HL-60/S4 treated with retinoic acid at 250 ng/mL for 4 days and 3 days (cell line): ENCODE measurements around the gene TPD52L1.

Source experiments
- in situ Hi-C: fragments of 300-500 bp; cut with MboI; formaldehyde crosslinking; loops from 2 replicates; pipeline ENCODE4 v1.7.0; 2022; ENCODE audit warnings: low sequenced_read_pairs

The TPD52L1 gene

DNA sequence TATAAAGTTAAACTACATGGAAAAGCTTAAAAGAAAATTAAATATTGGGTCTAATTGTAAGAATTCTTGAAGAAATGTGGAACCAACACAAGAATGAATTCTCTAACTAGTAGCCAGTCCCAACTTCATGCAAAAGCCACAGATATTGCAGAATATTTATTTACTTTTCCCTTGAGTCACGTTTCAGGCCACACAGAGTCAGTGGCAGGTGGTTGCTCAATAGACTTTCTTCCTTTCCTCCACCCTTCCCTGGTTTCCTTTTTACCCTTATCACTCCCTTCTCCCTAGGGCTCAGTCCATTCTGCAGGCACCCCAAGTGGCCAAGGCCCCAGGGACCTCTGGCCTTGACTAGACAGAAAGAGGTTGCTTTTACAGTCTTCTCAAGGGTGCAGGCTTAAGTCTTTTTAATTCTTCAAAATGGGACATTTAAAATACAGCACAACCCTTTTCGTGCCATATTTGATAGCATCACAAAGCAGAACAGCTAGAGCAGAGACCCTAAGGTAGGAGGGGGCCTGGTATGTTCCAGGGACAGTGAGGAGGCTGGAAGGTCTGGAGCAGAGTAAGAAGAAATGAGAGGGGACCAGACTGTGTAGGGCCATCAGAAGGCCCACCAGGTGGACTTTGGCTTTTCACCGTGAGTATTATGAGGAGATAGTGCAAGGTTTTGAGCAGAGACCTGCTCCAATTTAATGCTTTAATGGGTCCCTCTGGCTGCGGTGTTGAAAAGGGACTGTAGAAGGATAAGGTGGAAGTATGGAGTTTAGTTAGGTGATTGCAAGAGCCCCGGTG is 83.2 kb downstream of the TPD52L1 start:
- in situ Hi-C loops: no loop called here

DNA sequence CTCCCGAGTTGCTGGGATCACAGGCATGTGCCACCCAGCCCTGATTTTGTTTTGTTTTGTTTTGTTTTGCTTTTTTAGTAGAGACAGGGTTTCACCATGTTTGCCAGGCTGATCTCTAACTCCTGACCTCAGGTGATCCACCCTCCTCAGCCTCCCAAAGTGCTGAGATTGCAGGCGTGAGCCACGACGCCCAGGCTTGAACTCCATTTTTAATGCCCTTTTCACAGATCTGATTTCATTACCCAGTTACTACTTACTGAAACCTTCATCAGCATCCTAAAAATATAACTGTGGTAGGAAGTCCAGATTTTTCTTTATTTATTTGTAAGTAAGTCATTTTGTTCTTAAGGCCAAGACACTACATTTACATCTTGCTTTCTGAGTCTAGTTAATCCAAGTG is 84.2 kb downstream of the TPD52L1 start:
- in situ Hi-C loops: no loop called here

DNA sequence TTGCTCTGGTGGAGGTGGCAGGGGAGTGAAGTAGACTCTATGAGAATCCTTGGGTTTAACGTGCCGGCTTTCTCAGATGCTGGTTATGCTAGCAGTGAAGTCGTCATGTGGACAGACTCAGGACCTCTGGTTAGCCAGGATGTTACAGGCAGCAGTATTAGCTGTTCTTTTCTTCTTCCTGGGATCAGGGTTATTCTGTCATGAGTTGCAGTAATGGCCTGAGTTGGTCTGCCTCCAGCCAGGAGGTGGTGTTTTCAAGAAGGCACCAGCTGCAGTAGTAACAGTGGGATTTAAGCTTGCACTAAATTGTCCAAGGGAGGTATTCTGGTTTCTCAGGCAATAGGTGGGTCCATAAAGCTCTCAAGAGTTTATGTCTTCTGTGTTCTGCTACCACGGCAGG is 91.5 kb downstream of the TPD52L1 start:
- in situ Hi-C loops: no loop called here

DNA sequence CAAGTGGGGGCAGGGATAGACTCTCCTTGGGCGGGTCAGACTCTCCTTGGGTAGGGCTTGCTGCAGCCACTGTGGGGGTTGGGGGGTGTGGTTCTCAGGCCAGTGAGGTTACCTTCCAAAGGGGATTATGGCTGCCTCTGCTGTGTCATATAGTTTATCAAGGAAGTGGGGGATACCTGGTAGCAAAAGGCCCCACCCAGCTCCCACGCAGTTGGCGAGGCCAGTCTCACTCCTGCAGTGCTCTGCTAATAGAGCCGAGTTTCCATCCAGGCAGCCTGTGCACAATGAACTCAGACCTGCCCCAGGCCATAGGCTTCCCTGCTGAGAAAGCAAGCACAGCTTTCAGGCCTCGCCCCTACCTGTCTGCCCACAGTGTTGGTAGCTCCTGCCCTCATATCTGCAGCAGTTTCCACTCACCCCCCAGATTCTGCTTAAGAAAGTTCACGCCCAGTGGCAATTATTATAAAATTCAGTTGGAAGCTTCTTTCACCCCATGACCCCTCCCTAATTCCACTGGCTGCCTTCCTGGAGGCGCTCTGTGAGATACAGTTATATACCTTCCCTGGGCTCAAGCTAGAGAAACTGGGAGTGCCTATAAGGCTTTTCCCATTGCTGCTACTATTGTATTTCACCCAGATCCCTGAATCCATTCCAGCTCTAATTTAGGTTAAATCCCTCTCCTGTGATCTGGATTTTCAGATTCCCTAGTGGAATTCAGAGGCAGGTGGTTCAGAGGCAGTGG is 92.1 kb downstream of the TPD52L1 start:
- in situ Hi-C loops: no loop called here

DNA sequence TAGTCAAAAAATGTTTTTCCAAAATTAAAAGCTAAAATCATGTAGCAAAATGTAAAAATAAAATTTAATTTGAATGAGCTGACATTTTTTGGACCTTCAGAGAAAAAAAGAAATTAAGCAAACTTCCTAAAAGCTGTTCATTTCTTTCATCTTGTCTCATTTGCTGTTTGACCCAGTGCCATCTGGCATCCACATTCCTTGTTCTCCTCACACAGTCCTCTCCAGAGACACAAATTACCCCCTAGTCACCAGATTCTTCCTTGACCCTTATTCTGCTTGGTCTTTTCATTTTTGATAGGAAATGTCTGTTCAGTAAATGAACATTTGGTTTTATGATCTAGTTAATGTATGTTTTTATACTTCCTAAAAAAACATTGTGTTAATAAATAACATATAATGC is 93.0 kb downstream of the TPD52L1 start:
- in situ Hi-C loops: no loop called here

DNA sequence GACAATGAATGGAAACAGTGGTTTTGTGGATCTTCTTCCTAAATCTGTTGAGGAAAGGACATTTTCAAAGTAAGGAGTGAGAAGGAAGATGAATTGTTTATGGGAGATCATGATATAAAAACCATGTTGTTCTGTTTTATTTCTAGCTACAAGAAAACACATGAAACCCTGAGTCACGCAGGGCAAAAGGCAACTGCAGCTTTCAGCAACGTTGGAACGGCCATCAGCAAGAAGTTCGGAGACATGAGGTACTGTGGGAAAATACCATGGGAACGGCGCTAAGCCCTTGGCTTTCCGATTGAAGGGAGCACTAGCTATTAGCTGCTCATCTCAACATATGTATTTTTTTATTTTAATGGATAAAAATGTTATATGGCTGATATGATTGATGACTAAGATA is 94.6 kb downstream of the TPD52L1 start:
- in situ Hi-C loops: no loop called here

DNA sequence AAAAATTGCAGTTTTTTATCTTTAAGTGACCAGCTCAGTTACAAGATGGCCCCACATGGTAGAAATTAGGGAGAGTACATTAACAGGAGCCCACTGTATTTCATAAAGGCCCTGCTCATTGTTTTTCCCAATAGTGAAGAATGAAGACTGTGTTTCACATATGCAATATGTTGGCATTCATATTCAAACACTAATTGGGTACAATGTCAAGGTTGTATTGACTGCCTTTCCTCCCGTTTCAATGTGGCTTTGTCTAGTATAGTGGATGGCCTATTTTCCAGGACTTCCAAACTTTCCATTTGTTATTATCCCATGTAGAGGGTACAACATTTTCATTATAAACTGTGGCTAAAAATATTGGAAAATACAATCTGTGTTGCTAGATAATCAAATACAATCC is 96.9 kb downstream of the TPD52L1 start:
- in situ Hi-C loops: no loop called here

DNA sequence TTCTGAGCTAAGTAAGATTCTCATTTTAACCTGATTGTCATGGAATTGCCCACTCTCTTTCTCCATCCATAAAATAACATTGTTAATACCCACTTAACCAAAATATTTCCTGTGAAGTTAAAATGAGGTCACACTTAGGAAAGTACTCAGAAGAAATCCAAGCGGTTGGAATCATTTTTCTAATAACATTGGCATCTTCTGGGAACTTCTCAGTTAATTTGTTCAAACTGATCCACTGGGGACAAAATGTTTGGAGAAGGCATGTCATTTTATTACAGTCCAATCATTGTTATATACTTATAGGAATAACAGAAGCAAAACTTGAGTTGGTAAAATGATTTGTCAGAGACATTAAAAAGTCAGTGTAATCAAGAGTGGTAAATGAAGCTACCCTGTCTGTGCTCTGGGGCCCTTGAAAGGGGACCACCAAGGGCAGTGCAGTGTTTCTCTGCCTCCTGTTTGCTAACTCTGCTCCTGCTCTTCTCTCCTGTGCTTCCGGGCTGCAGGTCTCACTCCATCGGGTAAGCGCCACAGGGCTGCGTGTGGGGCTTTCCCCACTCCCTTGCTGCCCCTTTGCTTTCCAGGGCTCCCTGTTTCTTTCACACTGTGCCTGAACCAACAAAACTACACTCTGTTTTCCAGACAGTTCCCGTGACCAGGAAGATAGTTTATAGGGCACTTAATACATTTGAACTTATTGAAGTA is 98.1 kb downstream of the TPD52L1 start:
- in situ Hi-C loops: no loop called here

DNA sequence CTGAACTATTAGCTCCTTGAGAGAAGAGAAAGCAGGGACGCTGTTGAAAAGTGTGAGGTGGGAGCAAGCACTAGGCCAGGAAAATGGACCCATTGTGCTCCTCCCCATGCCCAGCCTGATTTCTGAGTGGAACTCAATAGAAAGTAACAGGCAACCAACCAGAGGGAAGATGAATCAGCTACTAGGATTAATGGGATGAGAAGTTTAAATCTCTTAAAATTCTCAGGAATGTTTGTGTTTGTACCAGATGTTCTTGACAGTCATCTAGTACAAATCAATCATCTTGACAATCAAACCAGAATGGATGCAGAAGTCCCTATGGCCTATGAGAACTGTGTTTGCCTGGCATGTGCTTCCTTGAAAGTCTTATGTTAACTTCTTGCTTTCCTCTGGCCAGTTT is 99.3 kb downstream of the TPD52L1 start:
- in situ Hi-C loops: no loop called here

DNA sequence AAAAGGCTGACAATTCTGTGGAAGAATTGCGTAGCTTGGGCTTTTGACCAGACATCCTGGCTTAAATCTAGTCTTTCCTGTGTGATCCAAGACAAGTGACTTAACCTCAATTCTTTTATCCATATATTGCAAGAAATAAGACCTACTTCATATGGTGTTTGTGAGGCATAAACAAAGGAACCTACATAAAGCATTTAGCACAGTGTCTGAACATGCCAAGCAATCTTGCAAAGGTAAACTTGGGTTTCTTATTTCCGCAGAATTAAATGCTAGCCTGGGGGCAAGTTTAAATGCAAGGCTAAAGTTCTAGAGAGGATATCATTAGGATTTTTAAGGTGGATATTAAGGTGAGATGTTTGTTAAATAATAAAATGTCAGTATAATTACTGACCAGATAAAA is 100.3 kb downstream of the TPD52L1 start:
- in situ Hi-C loops: no loop called here

DNA sequence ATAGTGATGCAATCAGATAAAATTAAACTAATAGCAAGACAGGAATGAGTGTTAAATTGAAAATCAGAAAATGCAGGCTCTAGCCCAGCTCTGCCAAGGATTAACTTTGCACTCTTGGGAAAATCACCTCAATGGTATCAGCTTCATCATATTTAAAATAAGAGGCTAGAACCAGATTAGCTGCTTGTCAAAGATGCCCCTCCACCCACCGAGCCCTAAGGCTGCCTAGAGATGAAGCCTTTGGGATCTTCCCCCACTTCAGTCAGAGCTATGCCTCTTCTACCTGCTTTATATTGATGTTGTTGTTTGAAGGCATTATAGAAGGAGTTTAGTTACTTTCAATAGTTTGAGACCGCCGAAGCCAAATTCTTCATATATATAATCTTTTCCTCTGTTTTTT is 100.7 kb downstream of the TPD52L1 start:
- in situ Hi-C loops: no loop called here

DNA sequence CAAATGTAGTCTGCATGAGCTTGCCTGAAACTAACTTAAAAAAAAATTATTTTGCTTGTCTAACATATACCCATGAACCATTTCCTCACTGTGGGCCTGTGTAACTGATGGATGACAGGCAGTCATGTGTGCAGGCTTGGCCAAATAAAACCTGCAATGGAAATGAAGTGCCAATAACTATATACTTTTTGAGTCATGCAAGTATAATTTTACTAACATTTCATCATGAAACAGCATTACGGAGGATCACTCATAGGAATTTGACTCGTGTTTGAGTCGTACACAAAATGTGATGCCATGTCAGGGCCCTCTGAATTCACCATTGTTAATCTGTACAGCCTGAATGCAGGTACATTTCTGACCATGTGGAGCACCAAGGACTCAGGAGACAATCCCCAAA is 101.6 kb downstream of the TPD52L1 start:
- in situ Hi-C loops: no loop called here

DNA sequence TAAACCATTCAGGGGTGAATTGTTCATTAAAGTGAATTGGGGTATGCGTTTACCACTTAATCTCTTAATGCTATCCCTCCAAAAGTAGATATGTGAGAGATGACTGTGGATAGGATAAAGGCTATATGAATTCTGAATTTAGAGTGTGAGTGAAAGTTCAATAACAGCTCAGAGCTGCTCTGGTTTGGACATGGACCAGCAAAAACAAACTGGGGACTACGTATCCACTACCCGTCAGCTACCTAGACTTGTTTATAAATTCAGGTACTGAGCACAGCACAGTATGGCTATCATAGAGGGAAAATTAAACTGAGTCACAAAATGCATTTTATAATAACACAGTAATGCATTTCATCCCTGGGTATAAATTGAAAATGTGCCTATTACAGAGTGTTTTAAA is 103.8 kb downstream of the TPD52L1 start:
- in situ Hi-C loops: no loop called here

DNA sequence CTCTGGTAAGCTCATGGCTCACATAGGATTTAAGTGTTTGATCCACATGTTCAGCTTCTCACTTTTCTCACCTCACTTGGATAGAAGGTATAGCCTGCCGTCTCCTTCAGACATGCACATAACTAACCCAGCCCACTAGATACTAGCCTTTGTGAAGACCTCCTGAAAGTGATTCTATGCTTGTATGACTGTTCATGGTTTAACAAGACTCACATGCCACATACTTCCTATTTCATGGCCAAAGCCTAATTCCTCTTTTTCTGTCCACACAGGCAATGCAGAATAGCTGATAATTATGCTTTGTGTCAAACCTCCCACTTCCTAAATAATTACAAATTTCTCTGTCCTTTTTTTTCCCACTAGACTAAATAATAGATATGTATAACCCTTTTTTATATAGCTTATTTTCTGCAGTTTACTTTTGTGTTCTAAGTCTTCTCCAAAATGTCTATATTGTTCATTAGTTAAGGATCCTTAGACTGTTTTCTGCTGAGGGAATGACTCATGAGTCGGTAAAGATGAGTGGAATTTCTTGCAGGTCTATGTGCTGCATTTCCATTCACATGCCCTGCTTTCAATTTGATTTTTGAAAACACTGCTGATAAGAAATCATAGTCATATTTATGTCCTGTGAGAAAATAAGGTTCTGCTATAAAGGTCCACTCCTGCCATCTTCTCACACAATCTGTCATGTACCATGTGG is 105.2 kb downstream of the TPD52L1 start:
- in situ Hi-C loops: no loop called here

DNA sequence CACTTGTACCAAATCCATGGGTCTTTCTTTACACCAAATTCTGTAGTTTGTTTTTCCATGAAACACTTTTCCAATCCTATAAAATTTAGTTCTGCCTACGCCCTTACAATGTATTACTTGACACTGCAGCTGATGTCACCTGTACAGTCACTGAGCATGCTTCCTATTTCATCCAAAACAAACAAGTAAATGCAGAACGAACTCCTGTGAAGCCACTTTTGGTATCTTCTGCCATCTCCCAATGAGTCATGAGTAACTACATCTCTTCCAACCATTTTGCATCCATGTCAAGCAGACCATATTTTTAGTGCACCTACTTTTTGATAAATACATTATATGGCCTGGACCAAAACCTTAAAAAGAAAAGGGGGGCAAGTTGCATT is 105.8 kb downstream of the TPD52L1 start:
- in situ Hi-C loops: no loop called here

DNA sequence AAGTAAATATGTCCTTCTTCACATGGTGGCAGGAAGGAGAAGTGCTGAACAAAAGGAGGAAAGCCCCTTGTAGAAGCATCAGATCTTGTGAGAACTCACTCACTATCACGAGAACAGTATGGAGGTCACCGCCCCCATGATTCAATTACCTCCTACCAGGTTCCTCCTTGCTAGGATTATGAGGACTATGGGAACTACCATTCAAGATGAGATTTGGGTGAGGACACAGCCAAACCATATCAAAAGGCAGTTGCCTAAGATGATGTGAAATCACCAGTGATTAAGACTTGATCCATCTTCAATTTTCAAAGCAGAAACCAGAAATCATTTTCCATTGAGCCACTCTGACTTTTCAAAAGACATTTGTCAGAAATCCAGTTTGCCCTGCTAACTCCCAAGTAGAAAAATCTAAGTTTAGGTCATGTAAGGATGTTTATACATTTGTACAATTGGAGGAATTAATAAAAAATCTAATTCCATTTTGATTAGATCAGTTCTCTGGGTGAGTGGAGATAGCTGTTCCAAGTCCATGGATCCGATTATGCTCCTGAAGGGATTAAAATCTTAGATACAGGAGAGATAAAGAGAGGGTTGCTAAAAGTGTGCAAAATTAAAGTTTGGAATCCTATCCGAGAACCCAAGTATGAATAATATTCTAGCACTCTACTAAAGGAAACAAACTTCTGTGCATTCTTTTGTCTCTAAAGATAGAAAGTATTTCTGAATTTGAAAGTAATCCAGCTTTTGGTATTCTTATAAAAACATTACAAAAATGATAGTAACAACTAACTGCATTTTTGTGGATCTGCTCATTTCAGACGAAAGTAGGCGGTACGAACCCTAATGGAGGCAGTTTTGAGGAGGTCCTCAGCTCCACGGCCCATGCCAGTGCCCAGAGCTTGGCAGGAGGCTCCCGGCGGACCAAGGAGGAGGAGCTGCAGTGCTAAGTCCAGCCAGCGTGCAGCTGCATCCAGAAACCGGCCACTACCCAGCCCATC is 108.7 kb downstream of the TPD52L1 start:
- in situ Hi-C loops: no loop called here

DNA sequence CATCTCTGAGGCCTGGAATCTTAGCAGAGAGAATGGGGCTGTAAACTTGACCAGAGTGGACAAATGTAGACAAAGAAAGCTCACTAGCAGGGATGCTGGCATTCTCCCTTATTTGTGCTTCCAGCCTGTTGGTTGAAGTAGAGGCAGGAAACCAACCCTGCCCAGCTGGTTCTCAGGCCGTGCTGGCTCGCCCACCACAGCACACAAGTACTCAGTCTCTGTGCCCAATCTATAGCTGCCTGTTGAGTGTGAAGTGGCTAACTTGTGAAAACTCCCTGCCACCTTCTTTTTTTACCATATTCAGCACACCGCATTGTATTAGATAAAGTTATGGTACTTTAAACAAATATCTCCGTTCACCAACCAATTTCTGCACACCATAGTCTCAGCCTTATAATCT is 110.9 kb downstream of the TPD52L1 start:
- in situ Hi-C loops: no loop called here

DNA sequence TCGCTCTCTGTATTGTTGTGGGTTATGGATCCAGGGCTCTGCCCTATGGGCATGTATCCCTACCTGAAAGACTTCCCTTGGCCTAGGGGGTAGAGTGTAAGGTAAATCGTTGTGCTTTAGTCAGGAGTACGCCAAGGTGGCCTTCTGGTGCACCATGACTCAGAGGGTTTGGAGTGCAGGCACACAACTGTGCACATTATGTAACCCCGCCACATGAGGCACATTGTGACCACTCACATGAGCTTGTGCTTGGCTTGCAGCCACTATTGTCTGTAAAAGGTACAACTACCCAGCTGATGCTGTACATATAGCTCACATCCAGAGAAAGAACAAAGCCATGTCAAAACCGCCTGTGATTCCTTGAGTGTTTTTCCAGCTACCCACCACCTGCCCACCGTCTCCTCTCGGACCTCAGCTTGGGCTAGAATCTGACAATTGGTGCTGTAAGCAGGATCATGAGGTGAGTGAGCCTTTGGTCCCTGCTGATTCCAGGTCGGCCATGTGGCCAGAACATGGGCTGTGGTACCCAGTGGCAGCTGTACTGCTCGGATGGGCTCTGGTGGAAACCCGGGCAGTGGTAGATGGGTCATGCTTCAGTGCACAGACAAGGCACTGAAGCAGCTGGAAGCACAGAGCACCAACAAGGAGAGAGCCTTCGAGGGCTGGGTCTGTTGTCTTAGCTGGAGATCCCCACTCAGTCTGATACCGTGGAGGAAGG is 114.4 kb downstream of the TPD52L1 start:
- in situ Hi-C loops: no loop called here

DNA sequence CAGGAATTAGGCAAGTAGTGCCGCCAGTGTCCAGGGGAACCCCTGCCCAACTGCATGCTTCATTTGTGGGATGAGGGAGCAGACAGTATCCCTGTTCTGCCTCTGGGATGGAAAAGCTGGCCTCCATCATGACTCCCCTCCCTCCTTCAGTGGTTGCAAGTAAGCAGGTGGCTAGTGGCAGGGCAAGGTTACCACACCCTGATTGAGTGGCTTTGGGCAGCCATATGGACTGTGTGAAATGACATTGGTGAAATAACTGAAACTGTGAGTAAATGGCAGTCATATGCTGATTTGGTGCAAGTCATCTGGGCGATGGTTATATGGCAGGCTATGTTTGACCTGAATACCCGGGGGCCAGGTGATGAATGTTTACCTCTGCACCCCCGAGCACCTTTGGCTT is 115.2 kb downstream of the TPD52L1 start:
- in situ Hi-C loops: no loop called here
